Measurements from ENCODE around the gene SLC17A5. TPM values are rescaled to one million over a fixed set of nuclear protein-coding genes. Genes with fewer than 3 reads are reported as not detected.

Gene SLC17A5
- total and polyA plus RNA-seq, 10 of the 15 experiments (the other 5 are each of a cell fraction or from before 2014, with no cell fraction given) = 2.3 to 7.2 (median 5.0) TPM

GRCh38 chr6:73679009-73679408 lies 25.2 kb upstream of the SLC17A5 start (continued):
- TF ChIP-seq ZBTB4 (CRISPR knock-in tag; IDR thresholded peaks at IDR 0.05) (no peak), HSF1 (IDR thresholded peaks at IDR 0.05; ENCODE audit: low read depth, low read length) (no peak), PKNOX1 (IDR thresholded peaks at IDR 0.05) (no peak)

- peak; percentile 92 for FAIRE-seq
- BruUV-seq (replicated peaks) = no TSS peak
- Histone ChIP-seq H3K27ac (ENCODE audit: control insufficient read depth, insufficient read depth) (no peak overlapping the region), H3K4me1 (ENCODE audit: control insufficient read depth, insufficient read depth, low read length) (no peaks in the 10 kb centered on the region), H3K9me3 (replicated peaks; ENCODE audit: control insufficient read depth, insufficient read depth, low read length) (no peaks in the 10 kb centered on the region), H4K20me1 (ENCODE audit: control insufficient read depth, insufficient read depth) (no peaks in the 10 kb centered on the region), H3K36me3 (ENCODE audit: control insufficient read depth in 2 of 2, insufficient read depth in 2 of 2, low read length in 1 of 2) (no peaks in the 10 kb centered on the region), H3K79me2 (ENCODE audit: control insufficient read depth, insufficient read depth, low read length) (no peaks in the 10 kb centered on the region), H3K27me3 (replicated peaks in 1 of 2; ENCODE audit: control insufficient read depth in 2 of 2, insufficient read depth in 2 of 2, low read length in 1 of 2) (no peaks in the 10 kb centered on the region), H3K4me3 (no peak overlapping the region), H2AFZ (ENCODE audit: control insufficient read depth, low read depth, low read length) (no peak overlapping the region), H3K9ac (ENCODE audit: control insufficient read depth, insufficient read depth, low read length) (no peak overlapping the region), H3K4me2 (ENCODE audit: control insufficient read depth, insufficient read depth) (no peak overlapping the region)
- ChIA-PET SMC1A (ENCODE audit: uncharacterized antibody, unreplicated experiment) (interaction anchor here (0.9 to 10.3 kb wide), 6 partner anchors 12 to 126 kb away, joined by 3 to 120 read pairs (median 5); no protein-coding TSS in a partner anchor), RAD21 (ENCODE audit: unreplicated experiment) (interaction anchor here (0.8 to 5.3 kb wide), 4 partner anchors 14 to 57 kb away, joined by 3 to 63 read pairs (median 4); no protein-coding TSS in a partner anchor), CTCF (interaction anchor here (0.6 to 11.8 kb wide), 19 partner anchors 10 to 1533 kb away, joined by 3 to 213 read pairs (median 4); no protein-coding TSS in a partner anchor), POLR2A (interaction anchor here (1.7 kb wide), 1 partner anchor 58 kb away, joined by 4 read pairs; no protein-coding TSS in a partner anchor)
- intact Hi-C loops (cut with micrococcal nuclease; ENCODE audit: unreplicated experiment) = loop anchor here (1.0 to 5.0 kb wide), 2 partner anchors 58 to 1532 kb away; partner anchors contain the start of gene COL12A1
- DNase-seq (ENCODE audit: low read depth, low spot score) = no peak
- peak; percentile 98 for ATAC-seq
- WGBS (ENCODE audit: insufficient coverage, insufficient replicate concordance, low lambda C conversion rate, missing lambda C conversion rate) = 34% methylated on average over 4 of the region's 4 CpGs
- in situ Hi-C loops (cut with MboI) = loop anchor here (5.0 to 10.0 kb wide), 2 partner anchors 57 to 1539 kb away; no protein-coding TSS in a partner anchor
- TF ChIP-seq E2F8 (IDR thresholded peaks at IDR 0.05; ENCODE audit: low read depth, partially characterized antibody) (no peak), TCF12 (IDR thresholded peaks at IDR 0.05; ENCODE audit: low read depth, low read length) (0 out of 2 replicates have a peak, but pooled peaks have one; percentile 20), CTCF (IDR thresholded peaks at IDR 0.05 in 2 of 3, conservative IDR thresholded peaks at IDR 0.05 in 1 of 3; ENCODE audit: control insufficient read depth in 2 of 3, extremely low read depth in 1 of 3, insufficient read depth in 1 of 3, low read depth in 3 of 3, low read length in 3 of 3) (peak; percentile 86 to 94 (median 90)), EED (IDR thresholded peaks at IDR 0.05; ENCODE audit: low read depth) (no peak), FOS (IDR thresholded peaks at IDR 0.05; ENCODE audit: borderline replicate concordance, extremely low read depth, insufficient read length) (no peak), NR2C1 (IDR thresholded peaks at IDR 0.05) (no peak)
Observed at GRCh38 chr6:73675466-73676098, 21.8 kb upstream of the SLC17A5 start.
